Fibroblast of lung (primary cell): ENCODE results near the gene POLR2M.

Experiments used
- CTCF ChIP-seq, 2 donors: IDR thresholded peaks in 1 of 2; conservative IDR thresholded peaks in 1 of 2; 1 replicate in 1 of 2; 2 replicates in 1 of 2; pipeline ENCODE4 v1.5.1; 2011 to 2012; ENCODE audit warnings: low read length in 2 of 2, control low read depth in 1 of 2, inconsistent platforms in 1 of 2, low read depth in 1 of 2, mild to moderate bottlenecking in 1 of 2
- EZH2 ChIP-seq: IDR thresholded peaks from 2 replicates; pipeline ENCODE4 v1.5.1; 2012; ENCODE audit warnings: low read length, control low read depth, mild to moderate bottlenecking; ENCODE audit errors: missing control alignments

DNA sequence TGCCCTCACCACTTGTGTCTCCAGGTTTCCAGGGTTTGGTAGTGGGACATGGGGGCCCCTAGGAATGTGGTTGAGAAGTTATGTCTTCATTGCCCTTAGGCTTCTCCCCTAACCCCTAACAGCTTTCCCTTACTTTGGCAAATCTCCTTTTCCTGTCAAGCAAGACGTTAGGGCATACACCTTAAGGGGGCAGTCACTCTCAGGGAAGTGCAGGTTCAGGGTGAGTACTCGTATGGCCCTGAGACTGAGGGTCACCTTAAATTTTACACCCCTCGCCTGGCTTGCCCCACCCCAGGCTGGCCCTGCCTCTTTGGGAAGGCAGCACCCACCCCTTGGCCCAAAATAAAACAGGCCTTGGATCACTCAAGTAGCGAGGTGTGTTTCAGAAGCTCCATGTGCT lies 33.5 kb downstream of the POLR2M start:
- no peak for TF ChIP-seq CTCF (conservative IDR thresholded peaks at IDR 0.05 in 1 of 2, IDR thresholded peaks at IDR 0.05 in 1 of 2; ENCODE audit: low read depth in 1 of 2, low read length in 2 of 2)
- TF ChIP-seq EZH2, result no peak
